A549 (cell line): Measurements from ENCODE around the gene TSGA10. TPM values are rescaled to one million over a fixed set of nuclear protein-coding genes. Genes with fewer than 3 reads are reported as not detected.

Source experiments
- ATAC-seq, 2 experiments: fragments of 200-7000 bp in 1 of 2; fragments of >200 bp in 1 of 2; cut with Nextera tagmentation in 1 of 2; cut with Tn5 transposase in 1 of 2; 3 replicates each; pipeline versions ENCODE4 v1.8.0 to v1.9.1; 2018 to 2020; ENCODE audit warnings: mild to moderate bottlenecking in 1 of 2, moderate library complexity in 1 of 2
- CTCF ChIA-PET: fragments of 300-600 bp; sonication (Branson Sonifier 250); formaldehyde crosslinking; extraction: SDS; loops from one replicate; lab custom pipeline; 2021; ENCODE audit warnings: antibody characterized with exemption, inconsistent platforms; lab: Yijun Ruan, JAX
- POLR2A ChIA-PET: fragments of 350-600 bp; formaldehyde crosslinking; extraction: SDS; loops from one replicate; lab custom pipeline; 2021; ENCODE audit warnings: antibody characterized with exemption, inconsistent platforms; lab: Yijun Ruan, JAX
- DNase-seq, 2 experiments: peaks; one replicate each; pipeline versions ENCODE4 v3.0.0 to v3.0.0-alpha.2; 2011 to 2016; ENCODE audit warnings: low read depth in 1 of 2, low spot score in 1 of 2
- FAIRE-seq: peaks from 2 replicates; lab custom pipeline; 2011; peaks lifted over from hg19 to GRCh38; lab: Jason Lieb, UNC
- H3K27ac ChIP-seq, 2 experiments: fragments of >200 bp; sonication (Bioruptor Twin); formaldehyde crosslinking; 3 replicates each; pipeline ENCODE4 v1.5.1; 2016 to 2017
- H3K4me1 ChIP-seq: fragments of >200 bp; sonication (Bioruptor Twin); formaldehyde crosslinking; 3 replicates; pipeline ENCODE4 v1.6.1; 2016
- H3K4me2 ChIP-seq: fragments of >200 bp; sonication (Bioruptor Twin); formaldehyde crosslinking; 3 replicates; pipeline ENCODE4 v1.6.1; 2016
- H3K4me3 ChIP-seq: fragments of >200 bp; sonication (Bioruptor Twin); formaldehyde crosslinking; 3 replicates; pipeline ENCODE4 v1.5.1; 2016
- H3K9me3 ChIP-seq: fragments of >200 bp; sonication (Bioruptor Twin); formaldehyde crosslinking; 3 replicates; pipeline ENCODE4 v1.6.1; 2016
- ATOH8 ChIP-seq: fragments of 250-450 bp; sonication (Bioruptor Pico); IDR thresholded peaks from 2 replicates; pipeline ENCODE4 v1.5.0; 2020; ENCODE audit warnings: low read depth, mild to moderate bottlenecking, moderate library complexity
- CBX2 ChIP-seq: fragments of 200-600 bp; sonication (generic); IDR thresholded peaks from 2 replicates; pipeline ENCODE4 v1.6.1; 2016; ENCODE audit warnings: low read depth, mild to moderate bottlenecking, borderline replicate concordance
- CBX8 ChIP-seq: fragments of 200-600 bp; sonication (generic); IDR thresholded peaks from 2 replicates; pipeline ENCODE4 v1.6.1; 2016
- CHD2 ChIP-seq: fragments of 150-350 bp; IDR thresholded peaks from 2 replicates; pipeline ENCODE4 v1.6.1; 2014; ENCODE audit warnings: low read length; ENCODE audit not compliant: partially characterized antibody
- CHD4 ChIP-seq: fragments of 200-600 bp; sonication (generic); IDR thresholded peaks from 2 replicates; pipeline ENCODE4 v1.6.1; 2016; ENCODE audit warnings: antibody characterized with exemption, mild to moderate bottlenecking, borderline replicate concordance
- EP300 ChIP-seq, 2 experiments: fragments of >200 bp; sonication (Bioruptor Twin); formaldehyde crosslinking; IDR thresholded peaks; 2 replicates in 1 of 2; 3 replicates in 1 of 2; pipeline ENCODE4 v1.6.1; 2016 to 2017
- FOXS1 ChIP-seq: fragments of 250-450 bp; sonication (Bioruptor Pico); IDR thresholded peaks from 2 replicates; pipeline ENCODE4 v1.5.0; 2020; ENCODE audit warnings: mild to moderate bottlenecking, moderate library complexity
- HOXB5 ChIP-seq: fragments of 250-450 bp; sonication (Bioruptor Pico); IDR thresholded peaks from 2 replicates; pipeline ENCODE4 v1.5.0; 2020; ENCODE audit warnings: mild to moderate bottlenecking, moderate library complexity
- MAFK ChIP-seq: fragments of 450-650 bp; IDR thresholded peaks from 2 replicates; pipeline ENCODE4 v1.6.1; 2014; ENCODE audit not compliant: partially characterized antibody
- NPAS2 ChIP-seq: fragments of 250-450 bp; sonication (Bioruptor Pico); IDR thresholded peaks from 2 replicates; pipeline ENCODE4 v1.8.0; 2022; ENCODE audit warnings: mild to moderate bottlenecking, moderate library complexity, borderline replicate concordance
- NR3C1 ChIP-seq: fragments of >200 bp; sonication (Bioruptor Twin); formaldehyde crosslinking; IDR thresholded peaks from 3 replicates; pipeline ENCODE4 v1.6.1; 2017
- PBX3 ChIP-seq: IDR thresholded peaks from 2 replicates; pipeline ENCODE4 v1.6.1; 2012
- PHF8 ChIP-seq: fragments of 200-600 bp; sonication (generic); IDR thresholded peaks from 2 replicates; pipeline ENCODE4 v1.6.1; 2016; ENCODE audit warnings: low read depth, mild to moderate bottlenecking, antibody characterized with exemption, moderate library complexity, borderline replicate concordance
- POLR2A ChIP-seq: IDR thresholded peaks from 2 replicates; pipeline ENCODE4 v1.6.1; 2012; ENCODE audit warnings: mild to moderate bottlenecking, low read length
- RARB ChIP-seq: fragments of 250-450 bp; sonication (Bioruptor Pico); IDR thresholded peaks from 2 replicates; pipeline ENCODE4 v1.8.0; 2021; ENCODE audit warnings: mild to moderate bottlenecking, moderate library complexity
- RCOR1 ChIP-seq: fragments of 150-350 bp; IDR thresholded peaks from 2 replicates; pipeline ENCODE4 v1.6.1; 2014; ENCODE audit warnings: antibody characterized with exemption, low read length, low read depth
- REST ChIP-seq: fragments of 200-600 bp; sonication (generic); IDR thresholded peaks from 2 replicates; pipeline ENCODE4 v1.6.1; 2016; ENCODE audit warnings: antibody characterized with exemption, mild to moderate bottlenecking, moderate library complexity
- RNF2 ChIP-seq: fragments of 200-600 bp; sonication (generic); IDR thresholded peaks from 2 replicates; pipeline ENCODE4 v1.6.1; 2016; ENCODE audit warnings: low read depth, mild to moderate bottlenecking, antibody characterized with exemption, moderate library complexity, borderline replicate concordance
- ZFP36 ChIP-seq: fragments of 450-650 bp; IDR thresholded peaks from 2 replicates; pipeline ENCODE4 v1.6.1; 2014; ENCODE audit warnings: borderline replicate concordance; ENCODE audit not compliant: partially characterized antibody
- WGBS: methylation state at CpG from one replicate; pipeline ENCODE4 v1.1.6; 2017; ENCODE audit errors: missing lambda C conversion rate; 5-methylcytosine and 5-hydroxymethylcytosine counted together
- polyA plus RNA-seq, 4 experiments: library from polyadenylated mRNA; depleted of rRNA in 3 of 4; stranded (reverse); fragments of >200 nt; fragmentation: RNase III in 1 of 4; extraction: RNeasy Plus Mini Kit Qiagen cat#74134 plus additional on column Dnase treatment in 1 of 4; gene quantifications; 2 replicates in 3 of 4; 3 replicates in 1 of 4; pipeline ENCODE4 v1.2.3, GENCODE V29; 2011 to 2017
- TF ChIP-seq, protein P1 (sequence below): IDR thresholded peaks from 2 replicates; pipeline ENCODE4 v1.6.1; 2012; ENCODE audit warnings: low read depth, borderline replicate concordance
- TF ChIP-seq, protein P2 (sequence below): fragments of 150-350 bp; IDR thresholded peaks from 2 replicates; pipeline ENCODE4 v1.6.1; 2014; ENCODE audit warnings: low read depth, mild to moderate bottlenecking, low read length

Gene TSGA10
- polyA plus RNA-seq, 2 of the 4 experiments (the other 2 are of a cell fraction), result 4.2 to 4.3 TPM

- H3K4me1 ChIP-seq, result 0 out of 3 replicates have a peak, but pooled peaks cover under 1% of the 10 kb centered on the region
- ChIA-PET CTCF (interaction anchor here (0.6 kb wide), 1 partner anchor 104 kb away, joined by 3 read pairs; no protein-coding TSS in a partner anchor), POLR2A (no interaction called here)
- DNase-seq, result no peak
- TF ChIP-seq FOXS1, result no peak
- TF ChIP-seq NR3C1, result no peak
- no peak for TF ChIP-seq RARB
- no peak for FAIRE-seq
- no peaks in the 10 kb centered on the region for H3K9me3 ChIP-seq
- H3K27ac ChIP-seq, result no peak overlapping the region
- ATAC-seq, result no peak
- H3K4me2 ChIP-seq, result no peak overlapping the region
- WGBS, result 93% methylated on average over 3 of the region's 3 CpGs
- H3K4me3 ChIP-seq, result no peak overlapping the region
Measured at GRCh38 chr2:99188357-99188756, 33.6 kb upstream of the TSGA10 start.

DNA sequence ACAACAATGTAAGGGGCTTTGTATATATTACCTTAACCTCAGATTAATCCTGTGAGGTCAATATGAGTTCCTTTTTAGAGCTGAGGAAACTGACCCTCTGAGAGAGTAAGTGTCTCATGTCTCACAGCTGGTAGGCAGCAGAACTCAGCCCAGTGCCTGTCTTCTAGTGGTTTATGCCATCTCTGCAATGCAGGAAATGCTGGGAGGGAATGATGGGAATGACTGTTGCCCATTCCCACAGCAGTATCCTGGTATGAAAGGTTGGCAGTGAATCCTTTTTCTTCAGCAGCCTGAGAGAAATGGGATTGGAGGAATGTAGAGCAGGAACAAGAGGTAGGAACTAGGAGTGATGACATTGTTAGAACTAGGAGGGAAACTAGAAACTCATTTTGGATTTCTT lies 32.3 kb upstream of the TSGA10 start:
- peaks cover 14% of the 10 kb centered on the region; the same call in 2 of the 3 replicates for H3K4me1 ChIP-seq
- no peak overlapping the region for H3K4me3 ChIP-seq
- no peaks in the 10 kb centered on the region for H3K9me3 ChIP-seq
- H3K4me2 ChIP-seq, result no peak overlapping the region
- TF ChIP-seq CBX2 (no peak), CBX8 (no peak), PHF8 (no peak), MAFK (no peak), CHD2 (no peak), POLR2A (no peak), HOXB5 (CRISPR knock-in tag) (no peak), ATOH8 (CRISPR knock-in tag) (no peak), RCOR1 (no peak), ZFP36 (no peak), RNF2 (no peak), NPAS2 (CRISPR knock-in tag) (no peak), CHD4 (no peak), REST (no peak), PBX3 (no peak), EP300 (IDR thresholded peaks at IDR 0.05) (no peak)
- TF ChIP-seq, protein P1, sequence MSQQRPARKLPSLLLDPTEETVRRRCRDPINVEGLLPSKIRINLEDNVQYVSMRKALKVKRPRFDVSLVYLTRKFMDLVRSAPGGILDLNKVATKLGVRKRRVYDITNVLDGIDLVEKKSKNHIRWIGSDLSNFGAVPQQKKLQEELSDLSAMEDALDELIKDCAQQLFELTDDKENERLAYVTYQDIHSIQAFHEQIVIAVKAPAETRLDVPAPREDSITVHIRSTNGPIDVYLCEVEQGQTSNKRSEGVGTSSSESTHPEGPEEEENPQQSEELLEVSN, result no peak
- TF ChIP-seq, protein P2, sequence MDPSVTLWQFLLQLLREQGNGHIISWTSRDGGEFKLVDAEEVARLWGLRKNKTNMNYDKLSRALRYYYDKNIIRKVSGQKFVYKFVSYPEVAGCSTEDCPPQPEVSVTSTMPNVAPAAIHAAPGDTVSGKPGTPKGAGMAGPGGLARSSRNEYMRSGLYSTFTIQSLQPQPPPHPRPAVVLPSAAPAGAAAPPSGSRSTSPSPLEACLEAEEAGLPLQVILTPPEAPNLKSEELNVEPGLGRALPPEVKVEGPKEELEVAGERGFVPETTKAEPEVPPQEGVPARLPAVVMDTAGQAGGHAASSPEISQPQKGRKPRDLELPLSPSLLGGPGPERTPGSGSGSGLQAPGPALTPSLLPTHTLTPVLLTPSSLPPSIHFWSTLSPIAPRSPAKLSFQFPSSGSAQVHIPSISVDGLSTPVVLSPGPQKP, result no peak
- no peak for FAIRE-seq
- ChIA-PET CTCF (interaction anchor here (1.5 kb wide), 1 partner anchor 11 kb away, joined by 4 read pairs; no protein-coding TSS in a partner anchor), POLR2A (no interaction called here)
- no peak for DNase-seq
- no peak overlapping the region for H3K27ac ChIP-seq
- ATAC-seq, result no peak
